ENCODE measurements around the gene RBSN. TPM values are rescaled to one million over a fixed set of nuclear protein-coding genes. Genes with fewer than 3 reads are reported as not detected.

Gene RBSN
- total and polyA plus RNA-seq, 2 donors (not counting 1 experiment from before 2014, with no cell fraction given): 10.0 to 26.8 TPM

DNA sequence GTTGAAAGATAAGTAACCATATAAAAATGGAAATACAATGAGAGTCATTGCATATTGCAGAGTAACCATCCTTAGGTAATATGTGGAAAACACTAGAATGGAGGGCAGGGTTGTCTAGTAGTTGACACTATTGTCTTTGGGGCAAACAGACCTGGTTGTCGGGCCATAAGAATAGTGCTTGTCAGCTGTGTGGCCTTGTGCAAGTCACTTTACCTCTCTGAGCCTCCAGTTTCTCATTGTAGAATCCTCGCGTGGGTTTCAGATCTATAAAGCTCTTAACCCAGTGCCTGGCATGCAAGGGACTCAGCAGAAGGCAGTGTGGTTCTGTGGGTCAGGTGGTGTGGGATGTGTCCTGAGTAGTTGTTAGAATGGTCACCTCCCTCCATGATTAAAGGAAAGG, 65.8 kb downstream of the RBSN start:
- H2AFZ ChIP-seq (ENCODE audit: low read length): no peak overlapping the region
- peaks cover 12% of the 10 kb centered on the region for H3K36me3 ChIP-seq (ENCODE audit: control insufficient read depth, insufficient read depth, low read length)
- H3K79me2 ChIP-seq (ENCODE audit: control insufficient read depth, insufficient read depth, low read length): no peaks in the 10 kb centered on the region
- no peak for DNase-seq (ENCODE audit: low read depth in 2 of 2)
- no peak overlapping the region for H3K4me3 ChIP-seq (replicated peaks in 1 of 4; ENCODE audit: control extremely low read depth in 1 of 4, insufficient read depth in 1 of 4, low read depth in 3 of 4, low read length in 4 of 4)
- no peaks in the 10 kb centered on the region for H3K9me3 ChIP-seq (ENCODE audit: control insufficient read depth, insufficient read depth, low read depth, low read length)
- H3K27me3 ChIP-seq (ENCODE audit: control insufficient read depth, insufficient read depth, low read length): no peaks in the 10 kb centered on the region
- H3K9ac ChIP-seq (ENCODE audit: insufficient read depth, low read length): no peak overlapping the region
- no peak overlapping the region for H3K4me2 ChIP-seq (ENCODE audit: extremely low read depth, insufficient read depth, low read length)
- TF ChIP-seq EZH2 (IDR thresholded peaks at IDR 0.05; ENCODE audit: low read length, missing control alignments): no peak
- TF ChIP-seq, protein P1, sequence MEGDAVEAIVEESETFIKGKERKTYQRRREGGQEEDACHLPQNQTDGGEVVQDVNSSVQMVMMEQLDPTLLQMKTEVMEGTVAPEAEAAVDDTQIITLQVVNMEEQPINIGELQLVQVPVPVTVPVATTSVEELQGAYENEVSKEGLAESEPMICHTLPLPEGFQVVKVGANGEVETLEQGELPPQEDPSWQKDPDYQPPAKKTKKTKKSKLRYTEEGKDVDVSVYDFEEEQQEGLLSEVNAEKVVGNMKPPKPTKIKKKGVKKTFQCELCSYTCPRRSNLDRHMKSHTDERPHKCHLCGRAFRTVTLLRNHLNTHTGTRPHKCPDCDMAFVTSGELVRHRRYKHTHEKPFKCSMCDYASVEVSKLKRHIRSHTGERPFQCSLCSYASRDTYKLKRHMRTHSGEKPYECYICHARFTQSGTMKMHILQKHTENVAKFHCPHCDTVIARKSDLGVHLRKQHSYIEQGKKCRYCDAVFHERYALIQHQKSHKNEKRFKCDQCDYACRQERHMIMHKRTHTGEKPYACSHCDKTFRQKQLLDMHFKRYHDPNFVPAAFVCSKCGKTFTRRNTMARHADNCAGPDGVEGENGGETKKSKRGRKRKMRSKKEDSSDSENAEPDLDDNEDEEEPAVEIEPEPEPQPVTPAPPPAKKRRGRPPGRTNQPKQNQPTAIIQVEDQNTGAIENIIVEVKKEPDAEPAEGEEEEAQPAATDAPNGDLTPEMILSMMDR (conservative IDR thresholded peaks at IDR 0.05 in 1 of 2, IDR thresholded peaks at IDR 0.05 in 1 of 2; ENCODE audit: low read depth in 1 of 2, low read length in 2 of 2): no peak
- H4K20me1 ChIP-seq (ENCODE audit: control insufficient read depth, extremely low read depth, insufficient read depth, low read length): no peaks in the 10 kb centered on the region
- H3K27ac ChIP-seq (ENCODE audit: insufficient read depth, low read length): no peak overlapping the region
- no peaks in the 10 kb centered on the region for H3K4me1 ChIP-seq (ENCODE audit: control insufficient read depth, extremely low read depth, insufficient read depth, low read length)

DNA sequence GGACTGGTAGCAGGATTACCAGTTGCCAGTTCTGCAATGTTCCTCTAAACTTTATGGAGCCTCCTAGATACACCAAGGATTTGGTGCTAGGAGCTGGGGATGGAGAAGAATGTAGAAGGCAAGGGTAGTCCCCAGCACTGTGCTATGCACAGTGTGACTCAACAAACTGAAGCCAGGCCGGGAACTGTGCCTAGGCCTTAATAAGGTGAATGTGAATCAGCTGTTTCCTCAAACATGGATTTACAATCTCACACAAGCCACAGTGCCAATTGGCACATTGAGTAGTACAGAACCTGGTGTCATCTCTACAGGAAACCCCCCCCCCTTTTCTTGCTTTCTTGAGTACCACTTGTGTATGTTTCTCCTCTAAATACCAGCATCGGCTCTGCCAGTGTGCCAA, 66.3 kb downstream of the RBSN start:
- H3K36me3 ChIP-seq (ENCODE audit: control insufficient read depth, insufficient read depth, low read length): peaks cover 12% of the 10 kb centered on the region
- no peaks in the 10 kb centered on the region for H3K4me1 ChIP-seq (ENCODE audit: control insufficient read depth, extremely low read depth, insufficient read depth, low read length)
- no peaks in the 10 kb centered on the region for H3K9me3 ChIP-seq (ENCODE audit: control insufficient read depth, insufficient read depth, low read depth, low read length)
- H4K20me1 ChIP-seq (ENCODE audit: control insufficient read depth, extremely low read depth, insufficient read depth, low read length): no peaks in the 10 kb centered on the region
- no peak overlapping the region for H3K9ac ChIP-seq (ENCODE audit: insufficient read depth, low read length)
- no peak overlapping the region for H3K27ac ChIP-seq (ENCODE audit: insufficient read depth, low read length)
- no peaks in the 10 kb centered on the region for H3K27me3 ChIP-seq (ENCODE audit: control insufficient read depth, insufficient read depth, low read length)
- H3K79me2 ChIP-seq (ENCODE audit: control insufficient read depth, insufficient read depth, low read length): no peaks in the 10 kb centered on the region
- TF ChIP-seq, protein P1 (conservative IDR thresholded peaks at IDR 0.05 in 1 of 2, IDR thresholded peaks at IDR 0.05 in 1 of 2; ENCODE audit: low read depth in 1 of 2, low read length in 2 of 2): no peak
- no peak for TF ChIP-seq EZH2 (IDR thresholded peaks at IDR 0.05; ENCODE audit: low read length, missing control alignments)
- no peak overlapping the region for H2AFZ ChIP-seq (ENCODE audit: low read length)
- DNase-seq (ENCODE audit: low read depth in 2 of 2): no peak
- H3K4me2 ChIP-seq (ENCODE audit: extremely low read depth, insufficient read depth, low read length): no peak overlapping the region
- no peak overlapping the region for H3K4me3 ChIP-seq (replicated peaks in 1 of 4; ENCODE audit: control extremely low read depth in 1 of 4, insufficient read depth in 1 of 4, low read depth in 3 of 4, low read length in 4 of 4)

DNA sequence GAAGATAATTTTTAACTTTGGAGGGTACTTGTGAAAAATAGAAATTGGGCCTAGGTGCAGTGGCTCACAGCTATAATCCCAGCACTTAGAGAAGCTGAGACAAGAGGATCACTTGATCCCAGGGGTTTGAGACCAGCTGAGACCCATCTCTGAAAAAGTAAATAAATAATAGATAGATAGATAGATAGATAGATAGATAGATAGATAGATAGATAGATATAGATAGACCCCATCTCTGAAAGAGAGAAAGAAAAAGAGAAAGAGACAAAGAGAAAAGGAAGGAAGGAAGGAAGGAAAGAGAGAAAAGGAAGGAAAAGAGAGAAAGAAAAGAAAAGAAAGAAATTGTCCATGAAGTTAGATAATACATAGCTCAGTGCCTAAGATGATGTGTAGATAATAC, 69.3 kb downstream of the RBSN start:
- Histone ChIP-seq H3K27me3 (ENCODE audit: control insufficient read depth, insufficient read depth, low read length) (no peaks in the 10 kb centered on the region), H3K4me3 (replicated peaks in 1 of 4; ENCODE audit: control extremely low read depth in 1 of 4, insufficient read depth in 1 of 4, low read depth in 3 of 4, low read length in 4 of 4) (no peak overlapping the region), H3K9me3 (ENCODE audit: control insufficient read depth, insufficient read depth, low read depth, low read length) (no peaks in the 10 kb centered on the region), H3K9ac (ENCODE audit: insufficient read depth, low read length) (no peak overlapping the region), H2AFZ (ENCODE audit: low read length) (no peak overlapping the region), H4K20me1 (ENCODE audit: control insufficient read depth, extremely low read depth, insufficient read depth, low read length) (no peaks in the 10 kb centered on the region), H3K4me2 (ENCODE audit: extremely low read depth, insufficient read depth, low read length) (no peak overlapping the region), H3K36me3 (ENCODE audit: control insufficient read depth, insufficient read depth, low read length) (peaks cover 10% of the 10 kb centered on the region), H3K79me2 (ENCODE audit: control insufficient read depth, insufficient read depth, low read length) (no peaks in the 10 kb centered on the region), H3K4me1 (ENCODE audit: control insufficient read depth, extremely low read depth, insufficient read depth, low read length) (no peaks in the 10 kb centered on the region), H3K27ac (ENCODE audit: insufficient read depth, low read length) (no peak overlapping the region)
- DNase-seq (ENCODE audit: low read depth in 2 of 2): no peak
- TF ChIP-seq, protein P1 (conservative IDR thresholded peaks at IDR 0.05 in 1 of 2, IDR thresholded peaks at IDR 0.05 in 1 of 2; ENCODE audit: low read depth in 1 of 2, low read length in 2 of 2): no peak
- no peak for TF ChIP-seq EZH2 (IDR thresholded peaks at IDR 0.05; ENCODE audit: low read length, missing control alignments)
